GM12891 (cell line): ENCODE data around the gene LCN10.

Source experiments
- PAX5 ChIP-seq: IDR thresholded peaks from 2 replicates; pipeline ENCODE4 v1.6.1; 2011; ENCODE audit warnings: low read length, moderate library complexity, mild to moderate bottlenecking; ENCODE audit not compliant: insufficient read depth, severe bottlenecking
- POLR2A ChIP-seq: IDR thresholded peaks from 2 replicates; pipeline ENCODE4 v1.6.1; 2011; ENCODE audit warnings: low read depth, low read length, control low read depth
- POLR2AphosphoS5 ChIP-seq: IDR thresholded peaks from 2 replicates; pipeline ENCODE4 v1.6.1; 2011; ENCODE audit warnings: low read depth, low read length, control low read depth
- SPI1 ChIP-seq: IDR thresholded peaks from 2 replicates; pipeline ENCODE4 v1.6.1; 2011; ENCODE audit warnings: low read depth, low read length, control low read depth
- TAF1 ChIP-seq: IDR thresholded peaks from 2 replicates; pipeline ENCODE4 v1.6.1; 2011; ENCODE audit warnings: low read depth, low read length, control low read depth

- no peak for TF ChIP-seq POLR2AphosphoS5
- no peak for TF ChIP-seq PAX5
- TF ChIP-seq SPI1 = no peak
- TF ChIP-seq POLR2A = no peak
- TF ChIP-seq TAF1 = no peak
These were observed 47.3 kb downstream of the LCN10 start for GRCh38 chr9:136695435-136695895.
